HUDEP-2 (cell line): ENCODE results near the gene SKP2.
"Not testable (repeated sequence)": the region's sequence is repeated elsewhere in the genome, so short reads cannot be mapped to it uniquely, and the experiment has no call there.

Experiments
- DNase-seq, 76 experiments: peaks; one replicate each; lab custom pipeline; 2025; ENCODE audit not compliant: unreplicated experiment in 76 of 76; lab: John Stamatoyannopoulos, UW

Gene SKP2

DNA sequence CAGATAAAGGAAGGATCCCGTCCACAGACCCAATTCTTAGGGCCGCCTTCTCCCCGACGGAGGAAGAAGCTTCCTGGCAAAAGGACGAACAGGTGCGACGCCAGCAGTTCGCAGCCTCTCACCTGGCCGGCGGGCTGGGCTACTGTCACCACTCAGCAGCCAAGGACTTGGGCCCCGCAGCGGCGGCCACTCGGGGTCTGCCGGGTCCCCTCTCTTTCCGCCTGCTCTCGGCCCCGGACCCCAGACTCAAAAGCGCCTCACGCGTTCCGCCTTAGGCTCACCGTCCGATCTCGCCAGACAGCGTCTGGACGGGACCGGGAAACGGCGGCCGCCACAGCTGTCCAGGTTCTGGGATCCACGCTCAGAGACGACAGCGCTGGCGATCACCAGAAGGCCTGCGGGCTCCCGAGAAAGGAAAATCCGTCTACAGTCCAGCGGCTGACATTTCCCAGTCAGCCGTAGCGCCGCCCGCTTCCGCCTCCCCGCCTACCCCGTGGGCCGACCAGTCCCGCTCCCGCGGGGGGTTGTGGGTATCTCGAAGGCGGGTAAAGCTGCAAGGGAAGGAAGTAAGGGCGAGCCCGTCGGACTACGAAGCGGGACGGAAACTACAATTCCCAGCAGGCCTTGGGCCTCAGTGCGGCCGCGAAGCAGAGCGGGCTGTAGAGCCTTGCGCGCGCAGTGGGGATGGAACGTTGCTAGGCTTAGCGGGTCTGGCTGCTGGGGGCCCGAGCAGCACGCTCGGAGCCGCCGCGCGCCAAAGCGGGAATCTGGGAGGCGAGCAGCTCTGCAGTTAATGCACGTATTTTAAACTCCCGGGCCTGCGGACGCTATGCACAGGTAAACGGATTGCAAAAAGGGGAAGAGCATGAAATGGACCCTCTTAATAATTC lies at the start of gene SKP2, which contains the start of gene LMBRD2:
SKP2 (plus strand) TSS at position 678 of the 890 bp plus-strand sequence; CDS start at position 830, 152 bp downstream.
LMBRD2 (minus strand) TSS at position 454 of the 890 bp plus-strand sequence. CDS start 8,538 bp downstream, outside the sequence.
- DNase-seq: peak in 75 of 76 experiments; percentile 39 to 97 (median 93)

DNA sequence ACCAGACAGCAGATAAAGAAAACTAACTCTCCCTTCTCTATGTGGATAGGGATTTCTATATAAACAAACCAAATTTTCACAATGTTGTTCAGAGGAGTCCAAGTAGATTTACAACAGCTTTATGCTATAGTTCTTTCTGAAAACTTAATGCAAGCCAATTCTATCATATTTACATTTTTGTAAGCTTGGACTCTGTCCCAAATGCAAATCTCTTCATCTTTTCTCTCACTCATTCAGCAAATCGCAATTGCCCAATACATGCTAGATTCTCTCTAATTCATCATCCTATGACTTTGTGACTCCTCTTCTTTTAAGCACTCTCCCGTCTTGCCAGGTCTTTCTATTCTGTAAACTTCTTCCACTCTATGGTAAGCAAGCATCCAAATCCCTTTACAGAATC lies 46.1 kb upstream of the SKP2 start:
- DNase-seq: peak in 1 of 76 experiments; percentile 12

DNA sequence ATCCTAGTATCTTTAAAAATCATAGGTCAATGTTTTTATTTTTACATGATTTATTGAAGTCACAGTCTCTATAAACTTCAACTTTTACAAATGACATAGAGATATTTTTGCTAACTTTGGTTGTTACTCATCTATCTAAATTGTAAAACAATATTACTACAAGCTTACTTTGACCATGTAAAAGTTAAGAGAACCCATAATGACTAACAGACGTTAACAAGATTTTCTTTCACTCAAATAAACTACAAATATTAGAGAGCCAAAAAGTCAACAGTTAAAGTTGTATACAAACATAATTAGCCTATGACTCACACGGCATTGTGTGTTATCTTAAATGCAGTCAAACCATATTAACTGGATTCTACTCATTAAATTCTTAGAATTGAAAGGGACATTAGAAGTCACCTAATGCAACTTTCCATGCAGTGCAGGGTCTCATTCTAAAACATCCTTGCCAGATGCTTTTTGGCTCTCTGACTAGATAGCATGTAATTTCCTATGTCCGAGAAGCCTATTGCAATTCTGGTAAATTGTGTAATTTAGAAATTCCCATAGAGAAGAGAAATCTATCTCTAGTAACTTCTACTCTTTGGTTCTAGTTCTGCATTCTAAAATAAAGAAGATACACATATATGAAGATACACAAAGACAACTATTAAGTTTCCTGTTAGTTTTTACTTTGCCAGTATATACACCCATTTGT lies 43.0 kb upstream of the SKP2 start:
- peak in 30 of 76 experiments; percentile 11 to 74 (median 37) for DNase-seq

DNA sequence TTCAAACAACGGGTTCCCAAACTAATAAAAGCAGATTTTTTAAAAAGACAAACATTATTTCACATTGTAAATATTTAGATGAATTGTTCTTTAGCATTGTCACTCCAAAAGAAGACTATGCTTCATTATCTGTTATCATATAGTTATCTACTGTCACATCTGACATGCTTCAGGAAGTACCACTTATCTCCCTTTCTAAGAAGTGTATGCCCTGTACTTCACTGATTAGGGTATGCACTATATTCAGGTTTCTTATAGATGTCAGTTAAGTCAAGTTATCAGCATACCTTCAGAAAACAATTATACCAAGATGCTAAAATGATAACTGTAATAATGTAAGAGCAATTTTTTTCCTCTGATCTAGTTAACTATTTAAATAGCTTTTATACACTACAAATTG lies 40.7 kb upstream of the SKP2 start:
- peak in 34 of 76 experiments; percentile 18 to 89 (median 62) for DNase-seq

DNA sequence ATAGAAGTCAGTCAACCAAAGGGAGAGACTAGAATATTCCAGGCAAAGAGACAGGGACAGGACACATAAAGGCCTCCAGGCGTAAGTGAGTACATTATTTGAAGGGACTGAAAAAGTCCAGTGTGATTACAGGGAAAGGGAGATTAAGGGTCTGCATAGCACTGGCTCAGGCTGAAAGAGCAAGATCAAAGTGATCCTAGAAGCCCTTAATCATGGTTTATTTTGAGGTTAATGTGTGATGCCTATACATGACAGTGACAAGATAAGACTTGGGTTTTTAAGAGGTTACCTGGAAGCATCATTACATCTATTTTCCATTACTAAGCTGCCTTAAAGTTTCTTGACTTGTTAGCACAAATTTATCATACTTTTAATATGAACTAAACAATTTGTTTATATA lies 26.0 kb upstream of the SKP2 start:
- DNase-seq: peak in 13 of 76 experiments; percentile 10 to 65 (median 28)

GRCh38 chr5:36128795-36129194 lies 23.1 kb upstream of the SKP2 start:
- no peak for DNase-seq

DNA sequence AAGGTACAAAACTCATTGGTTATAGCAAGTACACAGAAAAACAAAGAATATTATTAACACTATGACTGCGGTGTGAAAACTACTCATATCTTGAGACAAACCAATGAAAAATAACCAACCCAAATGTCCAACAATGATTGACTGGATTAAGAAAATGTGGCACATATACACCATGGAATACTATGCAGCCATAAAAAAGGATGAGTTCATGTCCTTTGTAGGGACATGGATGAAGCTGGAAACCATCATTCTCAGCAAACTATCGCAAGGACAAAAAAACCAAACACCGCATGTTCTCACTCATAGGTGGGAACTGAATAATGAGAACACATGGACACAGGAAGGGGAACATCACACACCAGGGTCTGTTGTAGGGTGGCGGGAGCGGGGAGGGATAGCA lies 22.2 kb upstream of the SKP2 start:
- DNase-seq: not testable (repeated sequence)

GRCh38 chr5:36133009-36133408 lies 18.9 kb upstream of the SKP2 start:
- not testable (repeated sequence) for DNase-seq

- no peak for DNase-seq
Measured at GRCh38 chr5:36135988-36136387, 15.9 kb upstream of the SKP2 start.

- DNase-seq: no peak
Measured at GRCh38 chr5:36136581-36136980, 15.3 kb upstream of the SKP2 start.

- no peak for DNase-seq
Measured at GRCh38 chr5:36138900-36139683, 12.8 kb upstream of the SKP2 start.

GRCh38 chr5:36145311-36145710 lies 6.6 kb upstream of the SKP2 start:
- DNase-seq: peak in 18 of 76 experiments; percentile 1 to 31 (median 14)

- DNase-seq: no peak
Measured at GRCh38 chr5:36146390-36146789, 5.5 kb upstream of the SKP2 start.

DNA sequence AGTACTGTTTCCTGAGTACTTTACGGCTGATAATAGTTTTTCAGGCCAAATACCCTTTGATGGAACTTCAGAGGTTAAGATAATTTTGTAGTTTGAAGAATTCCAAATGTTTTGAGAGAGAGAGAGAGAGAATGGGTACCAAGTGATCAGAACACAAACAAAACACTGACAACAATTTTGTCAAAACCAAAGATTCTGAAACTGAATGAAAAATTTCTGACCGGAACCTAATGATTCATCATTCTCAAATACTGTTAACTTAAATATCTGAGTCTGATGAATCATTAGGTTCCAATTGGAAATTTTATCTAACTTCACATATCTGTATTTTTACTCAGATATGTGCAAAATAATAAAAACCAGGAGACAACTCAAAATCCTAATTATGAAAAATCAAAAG lies 4.2 kb upstream of the SKP2 start:
- no peak for DNase-seq

DNA sequence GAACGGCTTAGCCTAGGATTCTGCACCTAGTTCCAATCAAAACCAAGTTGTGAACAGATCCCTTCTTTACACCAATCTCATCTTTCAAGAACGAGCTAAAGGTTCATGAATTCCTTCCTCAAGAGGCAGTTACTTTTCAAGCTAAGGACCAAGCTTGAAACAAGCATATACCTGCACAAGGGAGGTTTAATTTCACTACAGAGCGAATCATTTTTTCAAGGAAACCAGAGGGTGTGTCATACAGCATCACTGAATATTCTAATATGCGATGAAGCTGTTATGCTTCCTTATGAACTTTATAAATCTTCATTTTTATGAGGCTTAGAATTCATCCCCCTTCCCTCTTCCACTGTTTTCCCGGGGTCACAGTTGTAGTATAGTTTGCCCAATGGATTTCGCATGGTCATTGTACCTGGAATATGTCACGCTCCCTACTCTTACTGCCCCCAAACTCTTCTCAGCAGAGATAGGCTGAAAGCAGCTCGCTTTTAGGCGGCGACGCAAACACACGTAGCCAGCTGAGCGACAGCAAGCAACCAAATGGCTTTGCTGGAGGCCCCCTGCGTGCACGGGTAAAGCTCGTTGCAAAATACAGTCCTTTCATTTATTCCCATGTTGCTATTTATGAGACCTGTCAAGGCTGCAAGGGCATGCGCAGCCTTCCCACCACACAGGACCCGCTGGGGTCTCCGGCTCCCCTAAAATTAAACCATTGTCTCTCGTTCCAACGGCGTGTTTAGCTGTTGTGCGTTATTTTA lies 1.1 kb upstream of the SKP2 start:
- DNase-seq: peak in 65 of 76 experiments; percentile 11 to 74 (median 48)

GRCh38 chr5:36152324-36153297 lies 700 bp downstream of the SKP2 start:
- DNase-seq: peak in 2 of 76 experiments; percentile 2 to 5

DNA sequence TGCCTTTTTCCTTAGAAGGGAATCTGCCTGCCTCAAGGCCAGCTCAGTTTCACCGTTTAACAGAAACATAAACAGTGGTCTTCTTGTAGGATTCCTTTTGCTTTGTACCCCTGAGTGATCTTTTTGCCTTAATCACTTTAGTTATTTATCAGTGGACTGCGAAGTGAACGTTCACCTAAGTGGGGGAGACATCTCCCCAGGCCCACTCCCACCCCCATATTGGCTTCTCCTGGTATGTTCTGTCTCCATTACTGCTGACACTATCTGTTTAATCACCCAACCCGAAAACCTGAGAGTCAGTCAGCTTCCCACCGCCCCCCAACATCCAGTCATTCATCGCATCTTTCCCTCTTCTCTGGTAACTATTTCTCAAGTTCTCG lies 1.4 kb downstream of the SKP2 start:
- no peak for DNase-seq

- no peak for DNase-seq
Measured at GRCh38 chr5:36153726-36154125, 1.8 kb downstream of the SKP2 start.

GRCh38 chr5:36155291-36155690 lies 3.4 kb downstream of the SKP2 start:
- DNase-seq: no peak
